ENCODE data around the gene COPG1. TPM values are rescaled to one million over a fixed set of nuclear protein-coding genes. Genes with fewer than 3 reads are reported as not detected.

COPG1 gene
- total and polyA plus RNA-seq, 2 of the 13 experiments (the other 11 are each of a cell fraction or from before 2014, with no cell fraction given): 98.6 to 166 TPM

DNA sequence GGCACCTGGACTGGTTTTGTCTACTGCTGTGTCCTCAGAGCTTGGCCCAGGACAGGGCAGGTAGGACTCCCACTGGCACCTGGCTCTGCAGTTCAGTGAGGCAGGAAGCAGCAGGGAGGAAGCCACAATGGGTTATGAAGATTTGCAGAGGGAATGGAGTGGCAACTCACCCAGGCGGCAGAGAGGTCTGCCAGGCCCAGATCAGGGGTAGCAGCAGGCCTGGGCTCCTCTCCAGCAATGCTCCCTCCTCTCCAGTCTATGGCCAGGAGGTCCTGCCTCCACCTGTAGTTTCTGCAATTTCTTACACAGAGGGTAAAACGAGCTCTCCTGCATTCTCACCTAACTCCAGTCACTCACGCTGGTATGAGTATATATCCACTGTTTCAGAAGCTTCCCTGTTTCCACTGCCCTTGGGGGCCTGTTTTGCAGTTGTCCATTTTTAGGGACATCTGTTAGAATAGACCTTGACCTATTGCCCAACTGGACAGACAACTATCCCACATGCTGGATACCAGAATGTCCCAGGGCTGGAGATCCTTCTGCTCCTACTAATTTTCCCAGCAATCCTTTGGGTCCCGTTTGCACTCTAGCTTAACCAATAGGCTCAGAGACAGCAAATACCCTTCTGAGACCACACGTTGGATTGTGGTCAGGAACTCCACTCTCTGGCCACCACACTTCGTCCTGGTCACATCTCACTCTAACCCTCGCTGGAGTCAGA lies 64.4 kb downstream of the COPG1 start:
- H3K4me3 ChIP-seq (replicated peaks in 1 of 3; ENCODE audit: insufficient read depth in 1 of 3, low read depth in 2 of 3, low read length in 3 of 3): peak overlapping the region; percentile 92 to 98 (median 95); a peak in 5 of 6 replicates
- FAIRE-seq (peak; percentile 90), ATAC-seq (peak; percentile 44), DNase-seq (ENCODE audit: low spot score) (peak; percentile 85)
- peaks cover 8% of the 10 kb centered on the region; the same call in 1 of the 2 replicates for H4K20me1 ChIP-seq (ENCODE audit: insufficient read depth, low read length)
- no peak overlapping the region for H2AFZ ChIP-seq (ENCODE audit: low read length)
- no peaks in the 10 kb centered on the region for H3K36me3 ChIP-seq (replicated peaks in 1 of 2; ENCODE audit: control insufficient read depth in 1 of 2, insufficient read depth in 2 of 2, low read length in 2 of 2)
- peak overlapping the region; percentile 53 for H3K27ac ChIP-seq (ENCODE audit: extremely low read length, insufficient read depth, low read length)
- H3K27me3 ChIP-seq (ENCODE audit: control insufficient read depth in 1 of 2, insufficient read depth in 2 of 2, low read length in 2 of 2): no peaks in the 10 kb centered on the region; a peak in 1 of 5 replicates
- intact Hi-C loops (cut with micrococcal nuclease; ENCODE audit: unreplicated experiment): no loop called here
- no peaks in the 10 kb centered on the region for H3K9me3 ChIP-seq (ENCODE audit: low read length)
- ChIA-PET CTCF (ENCODE audit: low intra/inter-chr PET ratio, low total read pairs) (no interaction called here), POLR2A (interaction anchor here (1.2 to 2.1 kb wide), 5 partner anchors 10 to 130 kb away, joined by 3 to 7 read pairs (median 6); partner anchors contain the start of genes CNBP, HMCES, IFT122 and MBD4)
- H3K4me2 ChIP-seq (ENCODE audit: low read depth, low read length): peak overlapping the region; percentile 93
- H3K79me2 ChIP-seq (ENCODE audit: insufficient read depth, low read length): peaks cover 5% of the 10 kb centered on the region
- WGBS (ENCODE audit: low lambda C conversion rate): 1% methylated on average over 6 of the region's 7 CpGs
- peaks cover 40% of the 10 kb centered on the region for H3K4me1 ChIP-seq (ENCODE audit: insufficient read depth, low read length)
- no TSS peak for BruUV-seq (replicated peaks)
- in situ Hi-C loops (cut with HindIII; ENCODE audit: extremely low pct_ligation_motif_present, low pct_unique_long_range_greater_than_20kb): no loop called here
- H3K9ac ChIP-seq (ENCODE audit: insufficient read depth, low read depth, low read length): peak overlapping the region; percentile 88; the same call in 1 of the 2 replicates
- TF ChIP-seq SOX13 (IDR thresholded peaks at IDR 0.05) (no peak), SOX13 (CRISPR knock-in tag; conservative IDR thresholded peaks at IDR 0.05 in 1 of 2, IDR thresholded peaks at IDR 0.05 in 1 of 2) (peak in 1 of 2 experiments; percentile 30; a peak in 2 of 4 replicates), ZNF530 (CRISPR knock-in tag; IDR thresholded peaks at IDR 0.05; ENCODE audit: low read depth) (no peak), CENPX (CRISPR knock-in tag; IDR thresholded peaks at IDR 0.05) (no peak), THAP11 (CRISPR knock-in tag; IDR thresholded peaks at IDR 0.05) (peak; percentile 35), ZNF160 (CRISPR knock-in tag; IDR thresholded peaks at IDR 0.05) (no peak), NR2C2 (CRISPR knock-in tag; IDR thresholded peaks at IDR 0.05; ENCODE audit: borderline replicate concordance) (peak; percentile 23; the same call in 1 of the 2 replicates), MIXL1 (CRISPR knock-in tag; IDR thresholded peaks at IDR 0.05) (no peak)
- TF ChIP-seq, protein P1, sequence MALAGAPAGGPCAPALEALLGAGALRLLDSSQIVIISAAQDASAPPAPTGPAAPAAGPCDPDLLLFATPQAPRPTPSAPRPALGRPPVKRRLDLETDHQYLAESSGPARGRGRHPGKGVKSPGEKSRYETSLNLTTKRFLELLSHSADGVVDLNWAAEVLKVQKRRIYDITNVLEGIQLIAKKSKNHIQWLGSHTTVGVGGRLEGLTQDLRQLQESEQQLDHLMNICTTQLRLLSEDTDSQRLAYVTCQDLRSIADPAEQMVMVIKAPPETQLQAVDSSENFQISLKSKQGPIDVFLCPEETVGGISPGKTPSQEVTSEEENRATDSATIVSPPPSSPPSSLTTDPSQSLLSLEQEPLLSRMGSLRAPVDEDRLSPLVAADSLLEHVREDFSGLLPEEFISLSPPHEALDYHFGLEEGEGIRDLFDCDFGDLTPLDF (CRISPR knock-in tag; IDR thresholded peaks at IDR 0.05): no peak; the same call in 1 of the 2 replicates
- TF ChIP-seq, protein P2, sequence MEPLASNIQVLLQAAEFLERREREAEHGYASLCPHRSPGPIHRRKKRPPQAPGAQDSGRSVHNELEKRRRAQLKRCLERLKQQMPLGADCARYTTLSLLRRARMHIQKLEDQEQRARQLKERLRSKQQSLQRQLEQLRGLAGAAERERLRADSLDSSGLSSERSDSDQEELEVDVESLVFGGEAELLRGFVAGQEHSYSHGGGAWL (CRISPR knock-in tag; IDR thresholded peaks at IDR 0.05): 0 out of 2 replicates have a peak, but pooled peaks have one; percentile 29
- TF ChIP-seq, protein P3, sequence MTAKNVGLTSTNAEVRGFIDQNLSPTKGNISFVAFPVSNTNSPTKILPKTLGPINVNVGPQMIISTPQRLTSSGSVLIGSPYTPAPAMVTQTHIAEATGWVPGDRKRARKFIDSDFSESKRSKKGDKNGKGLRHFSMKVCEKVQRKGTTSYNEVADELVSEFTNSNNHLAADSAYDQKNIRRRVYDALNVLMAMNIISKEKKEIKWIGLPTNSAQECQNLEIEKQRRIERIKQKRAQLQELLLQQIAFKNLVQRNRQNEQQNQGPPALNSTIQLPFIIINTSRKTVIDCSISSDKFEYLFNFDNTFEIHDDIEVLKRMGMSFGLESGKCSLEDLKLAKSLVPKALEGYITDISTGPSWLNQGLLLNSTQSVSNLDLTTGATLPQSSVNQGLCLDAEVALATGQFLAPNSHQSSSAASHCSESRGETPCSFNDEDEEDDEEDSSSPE (CRISPR knock-in tag; IDR thresholded peaks at IDR 0.05): 0 out of 2 replicates have a peak, but pooled peaks have one; percentile 36
- TF ChIP-seq, protein P4, sequence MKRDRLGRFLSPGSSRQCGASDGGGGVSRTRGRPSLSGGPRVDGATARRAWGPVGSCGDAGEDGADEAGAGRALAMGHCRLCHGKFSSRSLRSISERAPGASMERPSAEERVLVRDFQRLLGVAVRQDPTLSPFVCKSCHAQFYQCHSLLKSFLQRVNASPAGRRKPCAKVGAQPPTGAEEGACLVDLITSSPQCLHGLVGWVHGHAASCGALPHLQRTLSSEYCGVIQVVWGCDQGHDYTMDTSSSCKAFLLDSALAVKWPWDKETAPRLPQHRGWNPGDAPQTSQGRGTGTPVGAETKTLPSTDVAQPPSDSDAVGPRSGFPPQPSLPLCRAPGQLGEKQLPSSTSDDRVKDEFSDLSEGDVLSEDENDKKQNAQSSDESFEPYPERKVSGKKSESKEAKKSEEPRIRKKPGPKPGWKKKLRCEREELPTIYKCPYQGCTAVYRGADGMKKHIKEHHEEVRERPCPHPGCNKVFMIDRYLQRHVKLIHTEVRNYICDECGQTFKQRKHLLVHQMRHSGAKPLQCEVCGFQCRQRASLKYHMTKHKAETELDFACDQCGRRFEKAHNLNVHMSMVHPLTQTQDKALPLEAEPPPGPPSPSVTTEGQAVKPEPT (CRISPR knock-in tag; IDR thresholded peaks at IDR 0.05; ENCODE audit: low read depth): no peak
- TF ChIP-seq, protein P5, sequence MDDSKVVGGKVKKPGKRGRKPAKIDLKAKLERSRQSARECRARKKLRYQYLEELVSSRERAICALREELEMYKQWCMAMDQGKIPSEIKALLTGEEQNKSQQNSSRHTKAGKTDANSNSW (CRISPR knock-in tag; IDR thresholded peaks at IDR 0.05; ENCODE audit: borderline replicate concordance): no peak
- TF ChIP-seq, protein P6, sequence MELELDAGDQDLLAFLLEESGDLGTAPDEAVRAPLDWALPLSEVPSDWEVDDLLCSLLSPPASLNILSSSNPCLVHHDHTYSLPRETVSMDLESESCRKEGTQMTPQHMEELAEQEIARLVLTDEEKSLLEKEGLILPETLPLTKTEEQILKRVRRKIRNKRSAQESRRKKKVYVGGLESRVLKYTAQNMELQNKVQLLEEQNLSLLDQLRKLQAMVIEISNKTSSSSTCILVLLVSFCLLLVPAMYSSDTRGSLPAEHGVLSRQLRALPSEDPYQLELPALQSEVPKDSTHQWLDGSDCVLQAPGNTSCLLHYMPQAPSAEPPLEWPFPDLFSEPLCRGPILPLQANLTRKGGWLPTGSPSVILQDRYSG (CRISPR knock-in tag; IDR thresholded peaks at IDR 0.05): no peak
